MCF 10A (cell line): ENCODE measurements around the gene MARCHF9. TPM values are rescaled to one million over a fixed set of nuclear protein-coding genes. Genes with fewer than 3 reads are reported as not detected.
A peak's percentile ranks its signal among the peaks of the same experiment; 100 is the strongest.

Experiments used
- BruUV-seq: library from RNA; stranded (reverse); fragments of 400-500 nt; replicated peaks from 2 replicates; lab custom pipeline; 2021; lab: Mats Ljungman, UMichigan
- CTCF ChIA-PET: fragments of 300-600 bp; sonication (Branson Sonifier 250); formaldehyde crosslinking; extraction: SDS; loops from one replicate; lab custom pipeline; 2021; ENCODE audit warnings: antibody characterized with exemption, inconsistent platforms; lab: Yijun Ruan, JAX
- POLR2A ChIA-PET: fragments of 300-600, 350-650 bp; sonication (Branson Sonifier 250); formaldehyde crosslinking; extraction: SDS; loops from one replicate; lab custom pipeline; 2020; ENCODE audit warnings: antibody characterized with exemption, inconsistent platforms; lab: Yijun Ruan, JAX
- DNase-seq: peaks from one replicate; pipeline ENCODE4 v3.0.0-alpha.2; 2018; ENCODE audit not compliant: unreplicated experiment
- H3K27ac Mint-ChIP-seq: one replicate; pipeline ENCODE4 v1.8.0; 2022; ENCODE audit warnings: mild to moderate bottlenecking, low read depth, mixed read lengths; ENCODE audit not compliant: unreplicated experiment
- H3K27me3 Mint-ChIP-seq: one replicate; pipeline ENCODE4 v1.8.0; 2022; ENCODE audit warnings: mixed read lengths; ENCODE audit not compliant: insufficient read depth, unreplicated experiment
- H3K36me3 Mint-ChIP-seq: one replicate; pipeline ENCODE4 v1.8.0; 2022; ENCODE audit warnings: mild to moderate bottlenecking, moderate library complexity, mixed read lengths; ENCODE audit not compliant: insufficient read depth, unreplicated experiment
- H3K4me1 Mint-ChIP-seq: one replicate; pipeline ENCODE4 v1.8.0; 2022; ENCODE audit warnings: mixed read lengths; ENCODE audit not compliant: insufficient read depth, unreplicated experiment
- H3K4me3 Mint-ChIP-seq: one replicate; pipeline ENCODE4 v1.8.0; 2022; ENCODE audit warnings: mild to moderate bottlenecking, moderate library complexity, mixed read lengths; ENCODE audit not compliant: unreplicated experiment
- H3K9me3 Mint-ChIP-seq: one replicate; pipeline ENCODE4 v1.8.0; 2022; ENCODE audit warnings: mixed read lengths; ENCODE audit not compliant: unreplicated experiment
- intact Hi-C: fragments of 100-400 bp; cut with micrococcal nuclease; formaldehyde crosslinking; loops from 2 replicates; pipeline ENCODE4 v1.14.1; 2022
- total RNA-seq: library from RNA; stranded (reverse); gene quantifications from 2 replicates; pipeline ENCODE4 v1.2.3, GENCODE V29; 2022
- TF ChIP-seq, protein P1 (sequence below): fragments of 200-600 bp; IDR thresholded peaks from one replicate; pipeline ENCODE4 v1.8.0; 2022; ENCODE audit warnings: antibody characterized with exemption, mild to moderate bottlenecking; ENCODE audit not compliant: unreplicated experiment

MARCHF9 gene
- total RNA-seq, 1 experiment from 2014 or later = 8.7 TPM

DNA sequence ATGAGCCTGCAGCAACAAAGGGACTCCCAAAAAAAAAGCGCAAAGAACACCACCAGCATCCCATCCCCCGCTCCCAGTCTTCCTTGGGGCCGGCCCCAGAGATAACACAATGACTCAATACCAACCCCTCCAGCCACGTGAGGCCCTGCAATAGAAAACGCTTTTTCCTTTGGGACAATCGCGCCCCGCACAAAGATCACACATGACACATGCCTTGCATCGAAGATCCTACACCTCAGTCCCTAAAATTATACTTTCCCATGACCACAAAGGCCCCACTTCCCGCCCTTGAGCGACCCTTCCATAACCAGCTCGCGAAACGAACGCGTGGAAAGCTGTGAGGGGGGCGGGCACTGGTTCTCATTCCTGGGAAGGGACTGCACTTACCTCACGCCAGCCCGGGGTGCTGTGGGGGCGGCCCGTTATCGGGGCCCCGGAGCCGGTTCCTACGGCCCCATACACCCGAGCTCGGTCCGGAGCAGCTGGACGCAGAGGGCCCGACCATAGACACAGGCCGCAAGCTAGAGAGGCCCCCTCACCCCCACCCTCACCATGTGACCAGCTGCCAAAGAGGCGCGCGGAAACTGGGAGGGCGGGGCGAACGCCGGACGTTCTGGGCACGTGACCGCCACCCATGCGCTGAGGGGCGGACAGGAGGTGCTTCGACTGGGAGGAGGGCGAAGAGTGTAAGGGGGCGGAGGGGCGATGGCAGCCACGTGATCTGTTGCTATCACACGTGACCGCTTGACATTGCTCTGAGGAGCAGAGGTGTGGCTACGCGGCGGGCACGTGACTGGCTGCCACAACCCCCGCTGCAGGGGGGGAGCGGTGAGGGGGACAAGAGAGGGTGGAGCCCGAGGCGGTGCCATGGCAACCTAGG, 2.9 kb upstream of the MARCHF9 start, which contains the start of gene CDK4:
Gene CDK4 (minus strand): TSS at position 523 of the 880 bp plus-strand sequence. CDS start 593 bp downstream, outside the sequence.
- peak within 1 kb of the TSS; percentile 93 for H3K27ac Mint-ChIP-seq
- intact Hi-C loops = no loop called here

DNA sequence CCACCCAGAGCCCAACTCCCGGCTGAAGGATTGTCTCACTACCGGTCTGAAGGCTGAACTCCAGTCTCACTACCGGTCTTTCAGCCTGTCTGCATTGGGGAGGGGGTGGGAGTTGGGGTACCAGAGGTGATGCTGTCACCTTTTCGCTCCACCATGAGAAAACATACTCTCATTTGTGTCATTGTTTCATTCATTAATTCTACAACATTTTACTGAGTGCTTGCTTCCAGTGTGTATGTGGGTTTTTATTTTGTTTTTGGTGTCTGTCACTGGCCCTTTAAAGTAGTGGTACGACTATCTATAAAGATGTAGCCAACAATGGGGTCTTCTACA, 2.3 kb upstream of the MARCHF9 start:
- intact Hi-C loops = no loop called here
- H3K27ac Mint-ChIP-seq = peak overlapping the region; percentile 93
- ChIA-PET POLR2A (interaction anchor here (0.6 to 1.2 kb wide), 7 partner anchors 14 to 263 kb away, joined by 3 to 12 read pairs (median 4); partner anchors contain the start of genes CYP27B1, DDIT3, EEF1AKMT3 and METTL1), CTCF (interaction anchor here (0.6 to 1.2 kb wide), 3 partner anchors 8 to 27 kb away, joined by 3 to 4 read pairs (median 3); no protein-coding TSS in a partner anchor)
- no peak for DNase-seq
- H3K27me3 Mint-ChIP-seq = no peaks in the 10 kb centered on the region
- peaks cover 45% of the 10 kb centered on the region for H3K36me3 Mint-ChIP-seq
- TF ChIP-seq, protein P1, sequence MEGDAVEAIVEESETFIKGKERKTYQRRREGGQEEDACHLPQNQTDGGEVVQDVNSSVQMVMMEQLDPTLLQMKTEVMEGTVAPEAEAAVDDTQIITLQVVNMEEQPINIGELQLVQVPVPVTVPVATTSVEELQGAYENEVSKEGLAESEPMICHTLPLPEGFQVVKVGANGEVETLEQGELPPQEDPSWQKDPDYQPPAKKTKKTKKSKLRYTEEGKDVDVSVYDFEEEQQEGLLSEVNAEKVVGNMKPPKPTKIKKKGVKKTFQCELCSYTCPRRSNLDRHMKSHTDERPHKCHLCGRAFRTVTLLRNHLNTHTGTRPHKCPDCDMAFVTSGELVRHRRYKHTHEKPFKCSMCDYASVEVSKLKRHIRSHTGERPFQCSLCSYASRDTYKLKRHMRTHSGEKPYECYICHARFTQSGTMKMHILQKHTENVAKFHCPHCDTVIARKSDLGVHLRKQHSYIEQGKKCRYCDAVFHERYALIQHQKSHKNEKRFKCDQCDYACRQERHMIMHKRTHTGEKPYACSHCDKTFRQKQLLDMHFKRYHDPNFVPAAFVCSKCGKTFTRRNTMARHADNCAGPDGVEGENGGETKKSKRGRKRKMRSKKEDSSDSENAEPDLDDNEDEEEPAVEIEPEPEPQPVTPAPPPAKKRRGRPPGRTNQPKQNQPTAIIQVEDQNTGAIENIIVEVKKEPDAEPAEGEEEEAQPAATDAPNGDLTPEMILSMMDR = no peak
- H3K9me3 Mint-ChIP-seq = no peaks in the 10 kb centered on the region
- H3K4me3 Mint-ChIP-seq = peak overlapping the region; percentile 92
- BruUV-seq = no TSS peak
- peaks cover 40% of the 10 kb centered on the region for H3K4me1 Mint-ChIP-seq

More for the DNA sequence above, 2.9 kb upstream of the MARCHF9 start, which contains the start of gene CDK4:
- TF ChIP-seq, protein P1 = no peak
- H3K4me1 Mint-ChIP-seq = peaks cover 40% of the 10 kb centered on the region
- H3K27me3 Mint-ChIP-seq = no peaks in the 10 kb centered on the region
- ChIA-PET POLR2A (interaction anchor here (0.6 to 1.2 kb wide), 10 partner anchors 8 to 262 kb away, joined by 3 to 12 read pairs (median 4); partner anchors contain the start of genes CYP27B1, DDIT3, EEF1AKMT3 and METTL1), CTCF (interaction anchor here (0.6 to 1.2 kb wide), 4 partner anchors 8 to 564 kb away, joined by 3 to 5 read pairs (median 4); no protein-coding TSS in a partner anchor)
- DNase-seq = peak; percentile 99
- TSS peak; percentile 73 for BruUV-seq
- no peaks in the 10 kb centered on the region for H3K9me3 Mint-ChIP-seq
- H3K4me3 Mint-ChIP-seq = peak within 1 kb of the TSS; percentile 92
- H3K36me3 Mint-ChIP-seq = peaks cover 51% of the 10 kb centered on the region

DNA sequence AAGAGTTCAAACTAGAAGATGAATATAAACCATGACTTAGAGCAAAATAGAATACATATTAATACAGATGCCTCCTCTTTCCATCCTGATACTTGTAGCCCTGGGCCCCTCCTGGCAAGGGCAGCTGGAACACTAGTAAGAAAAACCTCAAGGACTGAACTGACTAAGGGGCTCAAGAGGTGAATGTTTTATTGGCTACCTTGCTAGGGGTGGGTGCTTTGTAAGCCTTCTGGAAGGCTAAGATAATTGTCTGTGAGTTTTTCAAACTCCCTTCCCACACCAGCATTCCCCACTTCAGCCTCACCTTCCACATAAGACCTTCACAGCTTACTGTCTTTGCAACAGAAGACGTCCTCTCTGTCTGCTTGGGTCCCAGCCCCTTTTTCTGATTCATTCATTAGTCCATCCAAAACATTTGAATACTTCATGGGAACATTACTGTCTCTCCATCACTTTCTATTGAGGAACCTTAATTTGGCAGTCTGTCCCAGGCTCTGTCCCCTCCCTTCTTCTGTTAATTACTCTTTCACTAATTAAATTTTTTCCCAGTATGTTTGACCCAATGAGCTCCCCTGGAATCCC, 1.1 kb upstream of the MARCHF9 start:
- H3K4me3 Mint-ChIP-seq = peak overlapping the region; percentile 73
- H3K27me3 Mint-ChIP-seq = no peaks in the 10 kb centered on the region
- DNase-seq = no peak
- H3K27ac Mint-ChIP-seq = no peak overlapping the region
- ChIA-PET POLR2A (interaction anchor here (0.9 to 4.1 kb wide), 4 partner anchors 9 to 20 kb away, joined by 3 to 26 read pairs (median 12); partner anchors contain the start of genes CYP27B1, EEF1AKMT3, METTL1 and TSPAN31), CTCF (interaction anchor here (1.2 kb wide), 1 partner anchor 11 kb away, joined by 5 read pairs; no protein-coding TSS in a partner anchor)
- H3K9me3 Mint-ChIP-seq = no peaks in the 10 kb centered on the region
- intact Hi-C loops = no loop called here
- TF ChIP-seq, protein P1 = no peak
- H3K36me3 Mint-ChIP-seq = peaks cover 41% of the 10 kb centered on the region
- no TSS peak for BruUV-seq
- peaks cover 40% of the 10 kb centered on the region for H3K4me1 Mint-ChIP-seq

DNA sequence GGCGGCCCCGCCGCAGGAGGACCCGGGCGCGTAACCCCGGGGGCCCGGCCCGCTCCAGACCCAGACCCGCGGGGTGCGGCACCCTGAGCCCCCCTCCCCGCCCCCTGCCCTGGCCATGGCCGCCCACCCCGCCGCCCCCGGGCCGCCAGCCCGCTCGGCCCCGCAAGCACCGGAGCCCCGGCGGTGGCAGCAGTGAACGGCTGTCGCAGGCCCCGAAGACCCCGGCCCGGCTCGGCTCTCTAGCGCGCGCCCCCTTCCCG, 221 bp downstream of the MARCHF9 start:
- POLR2A ChIA-PET = interaction anchor here (0.7 to 4.1 kb wide), 4 partner anchors 10 to 28 kb away, joined by 3 to 26 read pairs (median 12); partner anchors contain the start of genes CYP27B1, EEF1AKMT3, METTL1 and TSPAN31
- Mint-ChIP-seq H3K4me1 (peaks cover 40% of the 10 kb centered on the region), H3K4me3 (peak overlapping the region; percentile 73), H3K9me3 (no peaks in the 10 kb centered on the region), H3K27ac (no peak overlapping the region), H3K36me3 (peaks cover 28% of the 10 kb centered on the region), H3K27me3 (no peaks in the 10 kb centered on the region)
- TF ChIP-seq, protein P1 = no peak
- no TSS peak for BruUV-seq
- intact Hi-C loops = no loop called here
- no peak for DNase-seq
- CTCF ChIA-PET = no interaction called here
